ENCODE data around the gene RNF187. TPM values are rescaled to one million over a fixed set of nuclear protein-coding genes. Genes with fewer than 3 reads are reported as not detected.

Gene RNF187
- total and polyA plus RNA-seq, 10 of the 15 experiments (the other 5 are each of a cell fraction or from before 2014, with no cell fraction given) = 2.6 to 116 (median 29.5) TPM

DNA sequence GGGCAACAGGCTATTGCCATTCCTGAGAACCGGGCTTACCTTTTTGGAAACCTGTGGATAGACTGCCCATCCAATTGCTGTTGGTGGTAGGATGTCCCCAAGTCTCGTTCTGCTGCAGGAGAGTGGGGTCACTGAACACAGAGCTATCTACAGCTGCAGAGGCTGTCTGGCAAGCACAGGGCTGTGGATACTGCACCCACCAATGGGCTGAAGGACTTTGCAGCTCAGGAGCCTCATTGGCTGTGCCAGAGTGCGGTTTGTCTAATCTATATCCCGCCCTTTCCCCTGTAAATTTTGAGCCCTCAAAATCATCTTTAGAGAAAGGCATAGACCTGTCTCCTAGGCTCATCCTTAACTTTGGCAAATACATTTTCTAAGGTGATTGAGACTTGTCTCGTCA lies 15.3 kb downstream of the RNF187 start:
- POLR2A ChIA-PET = no interaction called here
- RAD21 ChIA-PET (ENCODE audit: unreplicated experiment) = no interaction called here
- no peak for TF ChIP-seq CREB1 (IDR thresholded peaks at IDR 0.05; ENCODE audit: low read depth)
- no peak for TF ChIP-seq RB1 (IDR thresholded peaks at IDR 0.05; ENCODE audit: borderline replicate concordance)
- TF ChIP-seq KAT2A (conservative IDR thresholded peaks at IDR 0.05; ENCODE audit: control insufficient read depth, low read depth, low read length) = no peak
- no peak for TF ChIP-seq KLF5 (IDR thresholded peaks at IDR 0.05; ENCODE audit: partially characterized antibody)
- TF ChIP-seq, protein P1, sequence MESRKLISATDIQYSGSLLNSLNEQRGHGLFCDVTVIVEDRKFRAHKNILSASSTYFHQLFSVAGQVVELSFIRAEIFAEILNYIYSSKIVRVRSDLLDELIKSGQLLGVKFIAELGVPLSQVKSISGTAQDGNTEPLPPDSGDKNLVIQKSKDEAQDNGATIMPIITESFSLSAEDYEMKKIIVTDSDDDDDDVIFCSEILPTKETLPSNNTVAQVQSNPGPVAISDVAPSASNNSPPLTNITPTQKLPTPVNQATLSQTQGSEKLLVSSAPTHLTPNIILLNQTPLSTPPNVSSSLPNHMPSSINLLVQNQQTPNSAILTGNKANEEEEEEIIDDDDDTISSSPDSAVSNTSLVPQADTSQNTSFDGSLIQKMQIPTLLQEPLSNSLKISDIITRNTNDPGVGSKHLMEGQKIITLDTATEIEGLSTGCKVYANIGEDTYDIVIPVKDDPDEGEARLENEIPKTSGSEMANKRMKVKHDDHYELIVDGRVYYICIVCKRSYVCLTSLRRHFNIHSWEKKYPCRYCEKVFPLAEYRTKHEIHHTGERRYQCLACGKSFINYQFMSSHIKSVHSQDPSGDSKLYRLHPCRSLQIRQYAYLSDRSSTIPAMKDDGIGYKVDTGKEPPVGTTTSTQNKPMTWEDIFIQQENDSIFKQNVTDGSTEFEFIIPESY (IDR thresholded peaks at IDR 0.05) = no peak
- TF ChIP-seq SIN3A (IDR thresholded peaks at IDR 0.05; ENCODE audit: low read depth, low read length) = no peak
- TF ChIP-seq, protein P2, sequence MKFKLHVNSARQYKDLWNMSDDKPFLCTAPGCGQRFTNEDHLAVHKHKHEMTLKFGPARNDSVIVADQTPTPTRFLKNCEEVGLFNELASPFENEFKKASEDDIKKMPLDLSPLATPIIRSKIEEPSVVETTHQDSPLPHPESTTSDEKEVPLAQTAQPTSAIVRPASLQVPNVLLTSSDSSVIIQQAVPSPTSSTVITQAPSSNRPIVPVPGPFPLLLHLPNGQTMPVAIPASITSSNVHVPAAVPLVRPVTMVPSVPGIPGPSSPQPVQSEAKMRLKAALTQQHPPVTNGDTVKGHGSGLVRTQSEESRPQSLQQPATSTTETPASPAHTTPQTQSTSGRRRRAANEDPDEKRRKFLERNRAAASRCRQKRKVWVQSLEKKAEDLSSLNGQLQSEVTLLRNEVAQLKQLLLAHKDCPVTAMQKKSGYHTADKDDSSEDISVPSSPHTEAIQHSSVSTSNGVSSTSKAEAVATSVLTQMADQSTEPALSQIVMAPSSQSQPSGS (IDR thresholded peaks at IDR 0.05; ENCODE audit: low read length) = no peak
- TF ChIP-seq, protein P3, sequence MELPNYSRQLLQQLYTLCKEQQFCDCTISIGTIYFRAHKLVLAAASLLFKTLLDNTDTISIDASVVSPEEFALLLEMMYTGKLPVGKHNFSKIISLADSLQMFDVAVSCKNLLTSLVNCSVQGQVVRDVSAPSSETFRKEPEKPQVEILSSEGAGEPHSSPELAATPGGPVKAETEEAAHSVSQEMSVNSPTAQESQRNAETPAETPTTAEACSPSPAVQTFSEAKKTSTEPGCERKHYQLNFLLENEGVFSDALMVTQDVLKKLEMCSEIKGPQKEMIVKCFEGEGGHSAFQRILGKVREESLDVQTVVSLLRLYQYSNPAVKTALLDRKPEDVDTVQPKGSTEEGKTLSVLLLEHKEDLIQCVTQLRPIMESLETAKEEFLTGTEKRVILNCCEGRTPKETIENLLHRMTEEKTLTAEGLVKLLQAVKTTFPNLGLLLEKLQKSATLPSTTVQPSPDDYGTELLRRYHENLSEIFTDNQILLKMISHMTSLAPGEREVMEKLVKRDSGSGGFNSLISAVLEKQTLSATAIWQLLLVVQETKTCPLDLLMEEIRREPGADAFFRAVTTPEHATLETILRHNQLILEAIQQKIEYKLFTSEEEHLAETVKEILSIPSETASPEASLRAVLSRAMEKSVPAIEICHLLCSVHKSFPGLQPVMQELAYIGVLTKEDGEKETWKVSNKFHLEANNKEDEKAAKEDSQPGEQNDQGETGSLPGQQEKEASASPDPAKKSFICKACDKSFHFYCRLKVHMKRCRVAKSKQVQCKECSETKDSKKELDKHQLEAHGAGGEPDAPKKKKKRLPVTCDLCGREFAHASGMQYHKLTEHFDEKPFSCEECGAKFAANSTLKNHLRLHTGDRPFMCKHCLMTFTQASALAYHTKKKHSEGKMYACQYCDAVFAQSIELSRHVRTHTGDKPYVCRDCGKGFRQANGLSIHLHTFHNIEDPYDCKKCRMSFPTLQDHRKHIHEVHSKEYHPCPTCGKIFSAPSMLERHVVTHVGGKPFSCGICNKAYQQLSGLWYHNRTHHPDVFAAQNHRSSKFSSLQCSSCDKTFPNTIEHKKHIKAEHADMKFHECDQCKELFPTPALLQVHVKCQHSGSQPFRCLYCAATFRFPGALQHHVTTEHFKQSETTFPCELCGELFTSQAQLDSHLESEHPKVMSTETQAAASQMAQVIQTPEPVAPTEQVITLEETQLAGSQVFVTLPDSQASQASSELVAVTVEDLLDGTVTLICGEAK (IDR thresholded peaks at IDR 0.05; ENCODE audit: borderline replicate concordance) = no peak
- no peak for TF ChIP-seq RBBP5 (conservative IDR thresholded peaks at IDR 0.05)
- TF ChIP-seq, protein P4, sequence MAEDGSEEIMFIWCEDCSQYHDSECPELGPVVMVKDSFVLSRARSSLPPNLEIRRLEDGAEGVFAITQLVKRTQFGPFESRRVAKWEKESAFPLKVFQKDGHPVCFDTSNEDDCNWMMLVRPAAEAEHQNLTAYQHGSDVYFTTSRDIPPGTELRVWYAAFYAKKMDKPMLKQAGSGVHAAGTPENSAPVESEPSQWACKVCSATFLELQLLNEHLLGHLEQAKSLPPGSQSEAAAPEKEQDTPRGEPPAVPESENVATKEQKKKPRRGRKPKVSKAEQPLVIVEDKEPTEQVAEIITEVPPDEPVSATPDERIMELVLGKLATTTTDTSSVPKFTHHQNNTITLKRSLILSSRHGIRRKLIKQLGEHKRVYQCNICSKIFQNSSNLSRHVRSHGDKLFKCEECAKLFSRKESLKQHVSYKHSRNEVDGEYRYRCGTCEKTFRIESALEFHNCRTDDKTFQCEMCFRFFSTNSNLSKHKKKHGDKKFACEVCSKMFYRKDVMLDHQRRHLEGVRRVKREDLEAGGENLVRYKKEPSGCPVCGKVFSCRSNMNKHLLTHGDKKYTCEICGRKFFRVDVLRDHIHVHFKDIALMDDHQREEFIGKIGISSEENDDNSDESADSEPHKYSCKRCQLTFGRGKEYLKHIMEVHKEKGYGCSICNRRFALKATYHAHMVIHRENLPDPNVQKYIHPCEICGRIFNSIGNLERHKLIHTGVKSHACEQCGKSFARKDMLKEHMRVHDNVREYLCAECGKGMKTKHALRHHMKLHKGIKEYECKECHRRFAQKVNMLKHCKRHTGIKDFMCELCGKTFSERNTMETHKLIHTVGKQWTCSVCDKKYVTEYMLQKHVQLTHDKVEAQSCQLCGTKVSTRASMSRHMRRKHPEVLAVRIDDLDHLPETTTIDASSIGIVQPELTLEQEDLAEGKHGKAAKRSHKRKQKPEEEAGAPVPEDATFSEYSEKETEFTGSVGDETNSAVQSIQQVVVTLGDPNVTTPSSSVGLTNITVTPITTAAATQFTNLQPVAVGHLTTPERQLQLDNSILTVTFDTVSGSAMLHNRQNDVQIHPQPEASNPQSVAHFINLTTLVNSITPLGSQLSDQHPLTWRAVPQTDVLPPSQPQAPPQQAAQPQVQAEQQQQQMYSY (CRISPR knock-in tag; IDR thresholded peaks at IDR 0.05) = no peak
- TF ChIP-seq LARP7 (IDR thresholded peaks at IDR 0.05) = no peak
- no peak for TF ChIP-seq BCL11A (IDR thresholded peaks at IDR 0.05; ENCODE audit: low read depth, low read length)
- no peak for TF ChIP-seq STAT3 (IDR thresholded peaks at IDR 0.05; ENCODE audit: low read depth, low read length)
- TF ChIP-seq ESRRA (IDR thresholded peaks at IDR 0.05; ENCODE audit: low read length) = no peak
- no peak for TF ChIP-seq TAF1 (IDR thresholded peaks at IDR 0.05; ENCODE audit: borderline replicate concordance, low read depth, low read length)

More for the DNA sequence above, 15.3 kb downstream of the RNF187 start:
- no peak overlapping the region for H3K9ac ChIP-seq (ENCODE audit: control insufficient read depth, insufficient read depth, low read length)
- H3K79me2 ChIP-seq (ENCODE audit: control insufficient read depth, insufficient read depth, low read length) = no peaks in the 10 kb centered on the region
- no peaks in the 10 kb centered on the region for H3K27me3 ChIP-seq (replicated peaks in 1 of 2; ENCODE audit: control insufficient read depth in 2 of 2, insufficient read depth in 2 of 2, low read length in 1 of 2)
- no peak overlapping the region for H3K4me3 ChIP-seq
- FAIRE-seq (no peak), ATAC-seq (no peak), DNase-seq (ENCODE audit: low read depth, low spot score) (no peak)
- BruUV-seq (replicated peaks) = no TSS peak
- H4K20me1 ChIP-seq (ENCODE audit: control insufficient read depth, insufficient read depth) = no peaks in the 10 kb centered on the region
- H3K4me2 ChIP-seq (ENCODE audit: control insufficient read depth, insufficient read depth) = no peak overlapping the region
- H3K27ac ChIP-seq (ENCODE audit: control insufficient read depth, insufficient read depth) = no peak overlapping the region
- ChIA-PET CTCF (interaction anchor here (0.6 to 3.3 kb wide), 3 partner anchors 13 to 26 kb away, joined by 3 to 24 read pairs (median 14); partner anchors contain the start of gene RNF187), SMC1A (ENCODE audit: uncharacterized antibody, unreplicated experiment) (no interaction called here)
- no peaks in the 10 kb centered on the region; a peak in 1 of 4 replicates for H3K36me3 ChIP-seq (ENCODE audit: control insufficient read depth in 2 of 2, insufficient read depth in 2 of 2, low read length in 1 of 2)
- H2AFZ ChIP-seq (ENCODE audit: control insufficient read depth, low read depth, low read length) = no peak overlapping the region
- H3K9me3 ChIP-seq (replicated peaks; ENCODE audit: control insufficient read depth, insufficient read depth, low read length) = no peaks in the 10 kb centered on the region
- intact Hi-C loops (cut with micrococcal nuclease; ENCODE audit: unreplicated experiment) (loop anchor here (5.0 kb wide), 1 partner anchor 370 kb away; no protein-coding TSS in a partner anchor), in situ Hi-C loops (cut with MboI) (loop anchor here (10.0 kb wide), 1 partner anchor 732 kb away; no protein-coding TSS in a partner anchor)
- 71% methylated on average over 5 of the region's 5 CpGs for WGBS (ENCODE audit: insufficient coverage, insufficient replicate concordance, low lambda C conversion rate, missing lambda C conversion rate)
- peaks cover 19% of the 10 kb centered on the region for H3K4me1 ChIP-seq (ENCODE audit: control insufficient read depth, insufficient read depth, low read length)
